Measurements from ENCODE around the gene KDM4B.

KDM4B gene

GRCh38 chr19:5127717-5128116, 158.8 kb downstream of the KDM4B start:
- no peak overlapping the region for H3K27ac ChIP-seq (ENCODE audit: poor library complexity, severe bottlenecking)
- ATAC-seq (ENCODE audit: low read depth) (no peak), DNase-seq (ENCODE audit: low spot score) (no peak)
- TF ChIP-seq, protein P1, sequence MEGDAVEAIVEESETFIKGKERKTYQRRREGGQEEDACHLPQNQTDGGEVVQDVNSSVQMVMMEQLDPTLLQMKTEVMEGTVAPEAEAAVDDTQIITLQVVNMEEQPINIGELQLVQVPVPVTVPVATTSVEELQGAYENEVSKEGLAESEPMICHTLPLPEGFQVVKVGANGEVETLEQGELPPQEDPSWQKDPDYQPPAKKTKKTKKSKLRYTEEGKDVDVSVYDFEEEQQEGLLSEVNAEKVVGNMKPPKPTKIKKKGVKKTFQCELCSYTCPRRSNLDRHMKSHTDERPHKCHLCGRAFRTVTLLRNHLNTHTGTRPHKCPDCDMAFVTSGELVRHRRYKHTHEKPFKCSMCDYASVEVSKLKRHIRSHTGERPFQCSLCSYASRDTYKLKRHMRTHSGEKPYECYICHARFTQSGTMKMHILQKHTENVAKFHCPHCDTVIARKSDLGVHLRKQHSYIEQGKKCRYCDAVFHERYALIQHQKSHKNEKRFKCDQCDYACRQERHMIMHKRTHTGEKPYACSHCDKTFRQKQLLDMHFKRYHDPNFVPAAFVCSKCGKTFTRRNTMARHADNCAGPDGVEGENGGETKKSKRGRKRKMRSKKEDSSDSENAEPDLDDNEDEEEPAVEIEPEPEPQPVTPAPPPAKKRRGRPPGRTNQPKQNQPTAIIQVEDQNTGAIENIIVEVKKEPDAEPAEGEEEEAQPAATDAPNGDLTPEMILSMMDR (IDR thresholded peaks at IDR 0.05; ENCODE audit: poor library complexity, severe bottlenecking) = no peak
- H3K9me3 ChIP-seq (ENCODE audit: severe bottlenecking) = no peaks in the 10 kb centered on the region
- no peaks in the 10 kb centered on the region for H3K36me3 ChIP-seq (ENCODE audit: low read depth)
- H3K27me3 ChIP-seq (ENCODE audit: insufficient read depth, poor library complexity, severe bottlenecking) = no peaks in the 10 kb centered on the region
- no peaks in the 10 kb centered on the region for H3K4me1 ChIP-seq (ENCODE audit: insufficient read depth, poor library complexity, severe bottlenecking)
- no peak overlapping the region for H3K4me3 ChIP-seq (ENCODE audit: severe bottlenecking)

DNA sequence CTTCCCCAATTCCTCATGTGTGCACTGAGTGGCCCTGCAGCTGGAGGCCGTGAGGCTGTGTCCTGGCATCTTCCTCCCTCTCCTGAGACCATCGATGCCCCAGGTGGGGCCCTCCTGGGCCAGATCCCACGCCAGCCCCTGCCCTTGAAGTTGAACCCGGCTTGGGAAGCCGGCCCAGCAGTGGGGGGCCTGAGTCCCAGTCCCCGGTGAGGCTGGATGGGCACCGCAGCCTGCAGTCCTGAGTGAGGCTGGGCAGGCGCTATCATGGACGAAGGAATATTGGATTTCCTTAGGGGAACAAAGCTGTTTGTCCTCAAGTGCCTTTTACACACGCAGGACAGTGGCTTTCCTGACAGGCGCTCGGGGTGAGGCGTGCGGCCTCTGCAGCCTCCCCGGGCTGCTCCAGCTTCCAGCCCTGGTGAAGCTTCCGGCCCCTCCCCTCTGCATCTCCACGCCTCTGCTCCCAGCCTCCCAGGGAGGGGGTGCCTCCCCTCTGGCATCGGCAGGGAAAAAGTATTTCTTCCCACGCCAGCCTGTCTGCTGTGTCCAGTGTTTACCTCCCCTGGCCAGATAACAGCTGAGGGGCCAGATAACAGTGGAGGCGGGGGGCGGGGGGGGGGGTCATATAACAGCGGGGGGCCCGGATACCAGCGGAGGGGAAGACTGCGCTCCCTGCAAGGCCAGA, 159.5 kb downstream of the KDM4B start:
- ATAC-seq (ENCODE audit: low read depth) = no peak
- no peaks in the 10 kb centered on the region for H3K4me1 ChIP-seq (ENCODE audit: insufficient read depth, poor library complexity, severe bottlenecking)
- TF ChIP-seq, protein P1 (IDR thresholded peaks at IDR 0.05; ENCODE audit: poor library complexity, severe bottlenecking) = no peak
- no peaks in the 10 kb centered on the region for H3K36me3 ChIP-seq (ENCODE audit: low read depth)
- no peak overlapping the region for H3K27ac ChIP-seq (ENCODE audit: poor library complexity, severe bottlenecking)
- no peaks in the 10 kb centered on the region for H3K27me3 ChIP-seq (ENCODE audit: insufficient read depth, poor library complexity, severe bottlenecking)
- H3K9me3 ChIP-seq (ENCODE audit: severe bottlenecking) = no peaks in the 10 kb centered on the region
- DNase-seq (ENCODE audit: low spot score) = no peak
- no peak overlapping the region for H3K4me3 ChIP-seq (ENCODE audit: severe bottlenecking)

GRCh38 chr19:5128936-5129389, 160.1 kb downstream of the KDM4B start:
- Histone ChIP-seq H3K27me3 (ENCODE audit: insufficient read depth, poor library complexity, severe bottlenecking) (no peaks in the 10 kb centered on the region), H3K4me1 (ENCODE audit: insufficient read depth, poor library complexity, severe bottlenecking) (no peaks in the 10 kb centered on the region), H3K4me3 (ENCODE audit: severe bottlenecking) (no peak overlapping the region), H3K36me3 (ENCODE audit: low read depth) (no peaks in the 10 kb centered on the region), H3K9me3 (ENCODE audit: severe bottlenecking) (no peaks in the 10 kb centered on the region), H3K27ac (ENCODE audit: poor library complexity, severe bottlenecking) (no peak overlapping the region)
- ATAC-seq (ENCODE audit: low read depth) (no peak), DNase-seq (ENCODE audit: low spot score) (no peak)
- TF ChIP-seq, protein P1 (IDR thresholded peaks at IDR 0.05; ENCODE audit: poor library complexity, severe bottlenecking) = no peak

- Histone ChIP-seq H3K27ac (ENCODE audit: poor library complexity, severe bottlenecking) (no peak overlapping the region), H3K4me1 (ENCODE audit: insufficient read depth, poor library complexity, severe bottlenecking) (no peaks in the 10 kb centered on the region), H3K4me3 (ENCODE audit: severe bottlenecking) (no peak overlapping the region), H3K36me3 (ENCODE audit: low read depth) (no peaks in the 10 kb centered on the region), H3K9me3 (ENCODE audit: severe bottlenecking) (no peaks in the 10 kb centered on the region), H3K27me3 (ENCODE audit: insufficient read depth, poor library complexity, severe bottlenecking) (no peaks in the 10 kb centered on the region)
- ATAC-seq (ENCODE audit: low read depth) (no peak), DNase-seq (ENCODE audit: low spot score) (no peak)
- TF ChIP-seq, protein P1 (IDR thresholded peaks at IDR 0.05; ENCODE audit: poor library complexity, severe bottlenecking) = no peak
Measured at GRCh38 chr19:5129691-5130090, 160.8 kb downstream of the KDM4B start.

DNA sequence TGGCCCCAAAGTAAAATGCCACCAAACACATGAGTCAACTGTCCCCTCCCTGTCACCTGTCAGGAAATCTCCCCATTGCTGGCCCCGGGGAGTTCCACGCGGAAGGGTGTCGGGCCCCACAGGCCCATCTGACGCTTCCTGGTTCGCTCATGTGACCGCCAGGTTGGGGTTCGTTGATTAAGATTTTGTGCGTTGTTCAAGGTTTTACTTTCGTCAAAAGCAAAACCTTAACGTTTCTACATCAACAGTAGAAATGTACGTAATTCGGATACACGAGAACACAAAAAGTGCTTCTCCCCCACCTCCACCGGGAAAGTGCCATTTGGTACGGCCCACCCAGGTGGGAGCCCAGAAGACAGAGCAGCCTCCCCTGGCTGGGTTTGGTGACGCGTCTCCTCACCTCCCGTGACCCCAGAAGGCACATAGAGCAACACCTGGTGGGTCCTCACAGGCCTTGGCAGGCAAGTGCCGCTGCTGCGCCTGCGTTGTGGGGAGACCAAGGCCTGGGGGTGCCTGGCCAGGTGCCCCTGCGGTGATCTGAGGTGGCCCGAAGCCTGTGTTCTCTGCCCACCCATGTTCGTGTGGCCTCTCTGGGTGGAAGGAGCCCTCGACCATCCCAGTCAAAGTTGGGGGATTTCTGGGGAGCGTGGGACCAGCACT, 161.6 kb downstream of the KDM4B start:
- DNase-seq (ENCODE audit: low spot score) (no peak), ATAC-seq (ENCODE audit: low read depth) (no peak)
- H3K4me1 ChIP-seq (ENCODE audit: insufficient read depth, poor library complexity, severe bottlenecking) = no peaks in the 10 kb centered on the region
- H3K27me3 ChIP-seq (ENCODE audit: insufficient read depth, poor library complexity, severe bottlenecking) = no peaks in the 10 kb centered on the region
- H3K9me3 ChIP-seq (ENCODE audit: severe bottlenecking) = no peaks in the 10 kb centered on the region
- H3K36me3 ChIP-seq (ENCODE audit: low read depth) = no peaks in the 10 kb centered on the region
- TF ChIP-seq, protein P1 (IDR thresholded peaks at IDR 0.05; ENCODE audit: poor library complexity, severe bottlenecking) = no peak
- H3K4me3 ChIP-seq (ENCODE audit: severe bottlenecking) = no peak overlapping the region
- no peak overlapping the region for H3K27ac ChIP-seq (ENCODE audit: poor library complexity, severe bottlenecking)
